Midbrain (tissue), 1 donor: ENCODE measurements around the gene VSX1.

Experiments used
- DNase-seq: peaks from one replicate; lab custom pipeline; 2025; lab: John Stamatoyannopoulos, UW

VSX1 gene

DNA sequence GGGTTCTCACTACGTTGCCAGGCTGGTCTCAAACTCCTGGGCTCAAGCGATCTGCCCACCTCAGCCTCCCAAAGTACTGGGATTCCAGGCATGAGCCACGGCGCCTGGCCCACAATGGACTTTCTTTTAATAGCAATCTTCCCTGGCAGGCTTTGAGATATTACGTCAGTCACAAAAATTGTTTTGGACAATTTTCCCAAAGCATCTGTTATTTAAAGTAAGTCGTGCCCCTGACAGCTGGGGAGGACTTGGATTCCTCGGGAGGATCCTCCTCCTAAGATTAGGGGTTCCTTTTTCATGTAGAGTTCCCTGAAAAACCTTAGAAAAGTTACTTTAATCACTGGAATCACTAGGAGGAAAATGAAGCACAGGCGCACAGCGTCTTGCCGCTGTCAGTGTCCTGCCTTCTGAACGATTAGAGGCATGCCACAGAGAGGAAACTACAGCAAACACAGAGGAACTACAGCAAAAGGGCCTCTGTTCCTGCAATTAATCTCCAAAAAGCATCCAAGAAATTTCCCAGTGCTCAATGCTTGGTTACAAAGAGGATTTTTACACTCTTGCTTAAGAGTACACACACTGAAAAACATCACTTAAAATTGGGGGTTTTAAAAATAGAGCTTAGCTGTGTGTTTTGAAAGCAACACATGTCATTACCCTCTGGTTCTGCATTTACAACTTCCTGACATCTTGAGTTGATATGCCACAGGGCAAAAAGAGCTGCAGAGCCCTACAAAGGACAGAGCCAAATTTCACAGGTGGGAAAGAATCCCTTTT is 28.5 kb downstream of the VSX1 start:
- DNase-seq: peak; percentile 44

DNA sequence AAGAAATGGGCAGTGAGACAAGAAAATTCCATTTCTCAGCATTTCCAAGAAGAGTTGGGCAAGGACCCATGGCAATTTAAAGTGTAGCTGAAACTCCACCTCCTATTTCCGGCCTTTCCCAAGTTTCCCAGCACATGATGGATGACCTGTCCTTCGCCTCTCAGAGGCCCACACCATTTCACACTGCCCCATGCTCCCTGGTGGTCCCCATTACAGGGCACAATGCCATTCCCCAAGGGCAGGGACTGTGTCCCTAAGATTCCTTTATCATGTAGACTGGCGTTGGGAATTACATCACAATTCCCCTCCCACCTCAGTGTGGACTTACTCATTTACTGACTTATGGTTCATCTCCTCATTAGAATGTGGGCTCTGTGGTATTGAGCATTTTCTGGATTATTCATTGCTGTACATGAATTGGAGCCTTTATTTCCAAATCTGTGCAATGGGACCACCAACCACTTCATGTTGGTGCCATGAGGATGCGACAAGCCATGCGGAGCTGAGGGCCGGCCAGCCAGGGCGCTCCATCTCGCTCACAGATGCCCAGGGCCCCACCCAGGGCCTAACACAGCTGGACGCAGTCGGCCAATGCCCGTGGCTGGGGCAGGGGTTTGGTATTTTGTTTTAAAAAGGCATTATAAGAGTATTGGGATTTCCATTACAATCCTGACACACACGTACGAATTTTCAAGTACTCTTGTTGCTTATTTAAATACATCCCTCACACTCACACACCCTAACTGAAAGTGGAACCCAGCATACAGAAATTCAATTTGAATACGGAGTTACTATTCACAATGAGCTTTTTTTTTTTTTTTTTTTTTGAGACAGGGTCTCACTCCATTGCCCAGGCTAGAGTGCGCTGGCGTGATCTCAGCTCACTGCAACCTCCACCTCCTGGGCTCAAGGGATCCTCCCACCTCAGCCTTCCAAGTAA is 29.4 kb downstream of the VSX1 start:
- no peak for DNase-seq

DNA sequence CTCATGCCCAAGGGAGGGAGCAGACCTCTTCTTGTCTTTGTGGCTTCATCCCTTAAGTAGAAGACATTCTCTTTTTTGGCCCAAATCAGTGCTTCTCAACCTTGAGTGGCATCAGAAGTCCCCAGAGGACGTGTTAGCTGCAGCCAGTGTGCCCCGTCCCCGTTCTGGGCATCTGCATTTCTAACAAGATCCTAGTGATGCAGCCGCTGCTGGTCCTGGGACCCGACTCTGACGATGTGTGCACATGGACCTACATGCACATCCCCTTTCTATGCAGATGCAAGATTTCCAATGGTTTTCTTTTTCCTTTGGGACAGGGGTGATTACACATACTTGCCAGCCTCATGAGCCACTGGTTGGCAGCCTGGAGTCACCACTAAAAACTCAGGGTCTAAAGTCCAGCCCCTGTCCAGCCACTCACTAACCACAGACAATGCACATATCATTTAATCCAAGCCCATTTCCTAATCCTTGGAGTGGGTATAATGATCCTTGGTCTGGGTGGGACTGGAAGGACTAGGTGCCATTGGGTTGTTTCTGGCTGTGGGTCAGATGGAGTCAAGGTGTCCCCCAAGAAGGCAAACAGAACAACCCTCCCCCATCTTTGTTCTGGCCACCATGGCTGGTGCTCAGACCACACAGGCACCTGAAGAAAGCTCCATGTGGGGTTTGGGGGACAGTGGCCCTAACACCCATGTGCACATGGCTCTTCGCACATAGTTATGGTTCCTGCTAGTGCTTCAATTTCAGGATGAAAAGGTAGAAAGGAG is 30.4 kb downstream of the VSX1 start:
- DNase-seq: no peak

DNA sequence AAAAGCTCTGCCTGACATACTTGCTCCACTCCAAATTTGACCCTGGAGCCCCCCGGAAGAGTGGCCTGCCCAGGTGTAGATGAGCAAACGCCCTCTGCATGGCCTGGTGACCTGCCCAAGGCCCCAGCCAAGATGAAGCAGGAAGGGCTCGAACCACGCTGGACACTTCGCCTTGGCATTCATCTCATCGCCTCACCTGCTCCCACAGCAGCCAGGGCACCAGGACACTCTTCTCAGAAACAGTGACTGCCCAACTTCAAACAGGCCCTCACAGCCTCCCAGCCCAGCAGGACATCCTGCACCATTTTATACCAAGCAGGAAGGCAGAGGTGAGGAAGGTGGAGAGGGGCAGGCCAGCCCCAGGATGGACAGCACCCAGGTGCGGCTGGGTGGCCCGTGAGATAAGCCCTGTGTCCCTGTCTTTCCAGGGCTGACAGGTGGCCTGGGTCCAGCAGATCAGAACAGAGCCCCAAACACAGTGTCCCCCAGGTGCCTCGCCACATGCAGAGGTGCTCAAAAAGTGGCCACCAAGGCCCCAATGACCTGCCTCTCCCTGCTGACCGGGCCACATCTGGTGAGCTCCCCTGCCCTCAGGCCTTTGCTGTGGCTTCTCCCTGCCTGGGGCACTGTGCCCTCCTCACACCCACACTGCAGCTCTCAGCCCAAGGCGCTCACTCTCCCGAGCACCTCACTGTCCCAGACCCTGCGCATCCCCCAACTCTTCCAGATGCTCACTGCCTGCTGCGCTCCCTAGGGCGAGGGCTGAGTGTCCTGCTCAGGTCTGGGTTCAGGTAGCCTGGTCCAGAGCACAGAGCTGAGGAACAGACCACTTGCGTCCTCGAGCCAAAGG is 31.2 kb downstream of the VSX1 start:
- no peak for DNase-seq

DNA sequence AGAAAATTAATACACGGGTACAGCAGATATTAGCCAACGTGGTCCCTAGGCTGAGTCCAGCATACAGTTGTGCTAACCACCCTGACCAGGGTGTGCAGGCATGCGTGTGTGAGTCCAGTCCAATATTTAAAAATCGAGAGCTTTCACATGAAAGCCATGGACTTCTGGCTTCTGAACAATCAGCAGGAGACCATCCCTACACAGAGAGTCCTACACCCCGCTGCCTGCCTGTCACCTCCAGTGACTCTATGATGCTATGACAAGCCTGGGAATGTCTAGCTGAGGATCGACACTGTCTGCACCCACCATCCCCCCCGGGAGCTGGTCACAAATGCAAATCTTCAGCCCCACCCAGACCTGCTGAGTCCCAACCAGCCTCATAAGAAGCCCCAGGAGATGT is 31.9 kb downstream of the VSX1 start:
- DNase-seq: no peak

DNA sequence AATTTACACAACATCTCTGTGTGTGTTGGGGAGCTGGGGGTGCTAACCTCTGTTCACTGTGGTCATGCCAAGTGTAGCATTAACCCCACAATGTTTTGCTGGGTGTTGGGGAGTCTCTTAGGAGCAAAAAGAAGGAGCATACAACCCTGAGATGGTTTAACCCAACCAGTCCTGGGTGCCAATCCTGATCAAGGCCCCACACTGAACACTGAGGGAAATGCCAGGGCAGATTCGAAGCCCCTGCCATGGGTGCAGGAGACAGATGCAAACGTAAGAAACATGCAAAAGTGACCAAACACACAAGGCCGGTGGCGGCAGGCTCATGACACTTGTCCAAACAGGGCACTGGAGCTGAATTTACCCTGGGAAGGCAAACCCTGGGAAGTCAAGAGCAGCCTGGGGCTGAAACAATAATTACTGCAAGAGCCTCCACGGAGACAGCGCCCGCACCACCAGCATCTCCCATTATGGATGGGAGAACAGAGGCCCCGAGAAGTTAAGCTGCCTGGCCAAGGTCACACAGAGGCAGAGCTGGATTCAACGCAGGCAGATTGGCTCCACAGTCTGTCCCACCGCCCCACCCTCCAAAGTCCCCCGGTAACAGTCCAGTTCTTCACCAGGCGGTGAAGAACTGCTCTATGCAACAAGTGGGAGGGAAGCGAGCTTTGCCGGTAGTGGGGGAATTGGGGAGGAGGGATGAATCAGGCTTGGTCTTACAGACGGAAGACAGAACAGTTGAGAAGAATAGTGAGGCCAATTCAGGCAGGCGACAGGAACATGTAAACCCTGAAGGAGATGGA is 32.5 kb downstream of the VSX1 start:
- DNase-seq: no peak

DNA sequence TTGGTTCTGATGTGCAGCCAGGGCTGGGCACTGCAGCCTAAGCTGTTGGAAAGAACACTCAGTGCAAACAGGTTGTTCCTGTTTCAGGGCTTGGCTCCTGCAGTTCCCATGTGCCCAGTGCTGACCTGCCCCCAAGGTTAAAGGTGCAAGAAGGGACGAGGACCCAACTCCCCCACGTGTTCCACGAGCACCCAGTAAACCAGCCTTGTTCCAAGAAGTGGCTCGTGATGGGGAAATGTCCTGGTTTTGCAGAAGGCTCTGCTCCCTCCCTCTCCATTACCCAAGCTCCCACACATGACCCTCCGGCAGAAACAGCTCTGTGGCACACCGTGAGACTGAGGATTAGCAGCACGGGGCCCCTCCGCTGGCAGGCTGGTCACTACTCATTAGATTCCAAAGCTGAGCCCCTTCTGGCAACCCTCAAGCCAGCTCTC is 33.4 kb downstream of the VSX1 start:
- DNase-seq: peak; percentile 33

DNA sequence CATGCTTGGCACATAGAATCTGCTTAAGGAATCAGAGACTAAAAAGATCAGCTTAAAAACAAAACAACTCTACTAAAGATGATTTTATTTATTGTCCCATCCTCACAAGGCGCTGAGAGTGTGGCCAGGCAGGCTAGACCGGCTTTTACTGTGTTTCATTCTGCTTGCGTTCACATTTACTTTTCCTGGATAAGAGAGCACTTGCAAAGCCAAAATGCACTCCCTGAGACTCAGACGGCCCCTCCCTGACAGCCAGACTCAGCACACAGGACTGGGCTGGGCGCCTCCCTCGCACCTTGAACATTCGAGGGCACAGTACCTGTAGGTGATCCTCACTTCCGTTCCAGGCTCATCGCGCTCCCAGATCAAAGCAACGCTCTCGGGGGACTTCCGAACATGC is 34.2 kb downstream of the VSX1 start:
- no peak for DNase-seq

DNA sequence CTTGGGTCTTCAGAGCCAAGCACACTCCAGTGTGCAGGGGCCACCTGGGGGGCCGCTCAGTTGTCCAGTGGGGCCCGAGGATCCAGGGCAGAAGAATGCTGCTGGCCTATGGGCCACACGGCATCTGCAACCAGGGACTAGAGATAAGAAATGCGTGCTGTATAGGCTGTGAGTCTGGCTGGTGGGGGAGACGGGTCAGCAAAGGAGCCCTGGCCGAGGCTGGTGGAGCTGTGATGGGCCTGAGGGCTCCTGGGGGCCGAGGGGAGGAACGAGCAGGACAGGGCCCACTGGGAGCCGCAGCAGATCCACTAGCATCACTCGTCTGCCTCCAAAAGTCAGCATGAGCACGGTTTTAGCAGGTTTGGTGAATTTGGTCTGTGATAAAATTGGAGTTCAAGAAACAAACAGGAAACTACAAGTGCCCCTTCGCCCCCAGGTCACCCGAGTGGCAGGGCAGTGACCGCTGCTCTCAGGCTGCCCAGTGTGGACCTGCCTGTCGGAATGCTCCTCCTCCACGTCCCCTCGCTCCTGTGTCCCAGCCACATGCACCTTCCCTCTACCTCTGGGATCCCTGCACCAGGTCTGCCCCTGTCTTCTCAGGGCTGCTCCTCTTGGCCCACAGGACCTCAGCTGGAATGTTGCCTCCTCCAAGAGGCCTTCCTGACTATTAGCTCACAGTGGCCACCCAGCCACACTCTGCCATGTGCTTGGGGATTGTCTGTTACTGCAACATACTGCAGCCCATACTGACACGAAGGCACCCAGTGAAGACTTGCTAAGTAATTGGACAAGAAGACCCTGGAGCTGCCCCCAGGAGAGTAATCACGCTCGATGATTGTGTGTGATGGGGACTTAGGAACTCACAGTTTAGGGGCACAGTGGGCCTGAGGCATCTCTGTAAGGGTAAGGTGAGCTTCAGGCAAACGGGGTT is 34.9 kb downstream of the VSX1 start:
- no peak for DNase-seq

DNA sequence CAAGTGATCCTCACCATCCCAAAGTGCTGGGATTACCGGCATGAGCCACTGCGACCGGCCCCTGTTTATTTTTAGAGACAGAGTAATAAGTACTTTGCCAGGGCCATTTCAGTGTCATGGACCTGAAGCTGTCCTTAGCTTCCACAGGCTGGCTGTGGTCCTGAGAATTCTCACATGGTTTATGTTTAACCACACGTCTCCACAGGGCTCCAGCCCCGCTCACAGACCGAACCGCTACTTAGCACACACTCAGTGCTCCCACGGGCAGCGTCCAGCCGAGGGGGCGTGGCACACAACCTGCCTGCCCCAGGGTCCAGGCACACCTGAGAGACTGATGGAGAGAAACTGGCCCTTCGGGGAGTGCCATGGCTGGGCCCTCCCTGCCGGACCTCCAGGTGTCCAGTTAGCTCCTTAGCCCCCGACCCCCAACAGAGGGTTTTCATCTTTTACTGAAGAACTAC is 35.7 kb downstream of the VSX1 start:
- no peak for DNase-seq

DNA sequence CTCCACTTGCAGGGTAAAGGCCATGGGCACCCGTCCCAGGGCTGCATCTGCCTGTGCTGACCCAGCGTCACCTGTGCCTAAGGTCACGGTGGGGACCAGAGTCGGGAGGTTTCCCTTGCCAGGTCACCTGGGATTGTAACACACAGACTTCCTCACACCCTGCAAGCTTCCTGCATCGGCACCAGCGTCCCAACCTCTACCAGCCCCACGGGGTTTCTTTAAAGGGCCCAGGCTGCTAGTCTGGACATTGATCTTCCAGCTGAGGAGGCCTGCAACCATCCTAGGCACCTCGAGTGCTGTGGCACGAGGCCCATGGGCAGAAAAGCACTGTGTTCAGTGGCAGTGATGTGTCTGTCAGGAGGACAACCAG is 36.6 kb downstream of the VSX1 start:
- DNase-seq: no peak

DNA sequence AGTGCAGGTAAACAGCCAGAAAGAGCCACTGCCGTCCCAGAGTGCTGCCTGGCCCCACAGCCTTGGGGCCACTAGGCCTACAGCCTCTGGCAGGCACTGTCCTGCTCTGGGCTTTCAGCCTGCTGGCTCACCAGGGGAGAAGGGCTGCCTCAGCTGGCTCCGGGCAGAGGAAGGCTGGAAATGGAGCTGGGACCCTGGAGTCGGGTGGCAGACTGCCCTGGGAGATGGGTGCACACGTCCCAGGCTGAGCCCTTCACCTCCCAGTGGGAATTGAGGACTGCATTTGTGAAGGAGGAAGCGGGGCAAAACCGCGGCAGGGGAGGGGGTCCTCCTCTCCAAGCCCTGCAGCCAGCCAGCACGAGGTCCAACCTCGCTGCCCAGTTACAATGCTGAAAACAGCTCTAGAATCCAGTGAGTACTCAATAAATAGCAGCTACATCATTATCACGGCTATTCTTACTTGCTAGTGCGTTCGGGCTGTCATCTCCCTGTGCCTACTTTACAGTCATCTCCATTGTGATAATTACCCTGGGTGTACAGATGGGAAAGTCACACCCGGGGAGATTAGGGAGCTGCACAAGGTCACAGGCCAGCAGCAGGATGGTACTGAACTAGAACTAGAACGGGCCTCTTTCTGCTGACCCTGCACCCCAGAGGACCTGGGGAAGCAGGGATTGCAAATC is 37.1 kb downstream of the VSX1 start:
- peak; percentile 69 for DNase-seq

DNA sequence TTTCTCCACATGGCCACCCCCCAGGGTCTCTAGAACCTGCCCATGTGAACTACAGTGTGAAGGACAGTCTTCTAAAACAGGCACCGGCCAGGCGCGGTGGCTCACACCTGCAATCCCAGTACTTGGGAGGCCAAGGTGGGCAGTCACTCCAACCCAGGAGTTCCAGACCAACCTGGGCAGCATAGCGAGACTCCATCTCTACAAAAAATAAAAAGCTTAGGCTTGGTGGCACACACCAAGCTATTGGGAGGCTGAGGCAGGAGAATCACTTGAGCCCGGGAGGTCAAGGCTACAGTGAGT is 37.7 kb downstream of the VSX1 start:
- no peak for DNase-seq

DNA sequence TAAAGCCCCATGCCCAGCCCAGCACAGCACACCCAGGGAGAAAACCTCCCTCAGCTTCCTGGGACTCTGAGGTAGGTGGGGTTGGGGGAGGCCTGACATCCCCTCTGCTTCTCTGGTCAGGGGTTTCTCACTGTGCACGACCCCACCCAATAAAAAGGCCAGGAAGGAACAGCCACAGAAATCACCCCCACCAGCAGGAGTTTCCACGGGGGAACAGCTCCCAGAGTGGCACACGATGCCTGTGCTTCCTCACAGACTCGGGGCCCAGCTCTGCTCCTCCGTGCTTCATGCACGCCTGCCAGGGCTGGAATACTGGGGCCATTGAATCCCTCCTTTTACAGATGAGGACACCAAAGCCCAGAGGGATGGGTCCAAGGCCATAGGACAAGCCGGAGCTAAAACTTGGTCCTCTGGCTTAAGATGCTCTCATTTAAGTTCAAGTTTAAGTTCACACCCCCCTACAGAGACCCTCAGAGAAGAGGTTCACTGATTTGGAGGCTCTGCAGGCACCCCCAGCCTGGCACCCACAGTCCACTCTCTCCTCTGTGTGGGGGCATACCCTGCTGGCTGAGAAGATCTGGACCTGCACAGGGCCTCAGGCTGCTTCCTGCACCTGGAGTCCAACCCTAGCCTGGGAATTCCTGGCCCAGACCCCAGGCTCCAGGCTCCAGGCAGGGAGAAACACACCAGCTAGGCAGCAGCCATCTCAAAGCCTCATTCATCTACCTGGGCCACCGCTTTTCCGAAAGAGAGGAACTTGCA is 38.3 kb downstream of the VSX1 start:
- no peak for DNase-seq

DNA sequence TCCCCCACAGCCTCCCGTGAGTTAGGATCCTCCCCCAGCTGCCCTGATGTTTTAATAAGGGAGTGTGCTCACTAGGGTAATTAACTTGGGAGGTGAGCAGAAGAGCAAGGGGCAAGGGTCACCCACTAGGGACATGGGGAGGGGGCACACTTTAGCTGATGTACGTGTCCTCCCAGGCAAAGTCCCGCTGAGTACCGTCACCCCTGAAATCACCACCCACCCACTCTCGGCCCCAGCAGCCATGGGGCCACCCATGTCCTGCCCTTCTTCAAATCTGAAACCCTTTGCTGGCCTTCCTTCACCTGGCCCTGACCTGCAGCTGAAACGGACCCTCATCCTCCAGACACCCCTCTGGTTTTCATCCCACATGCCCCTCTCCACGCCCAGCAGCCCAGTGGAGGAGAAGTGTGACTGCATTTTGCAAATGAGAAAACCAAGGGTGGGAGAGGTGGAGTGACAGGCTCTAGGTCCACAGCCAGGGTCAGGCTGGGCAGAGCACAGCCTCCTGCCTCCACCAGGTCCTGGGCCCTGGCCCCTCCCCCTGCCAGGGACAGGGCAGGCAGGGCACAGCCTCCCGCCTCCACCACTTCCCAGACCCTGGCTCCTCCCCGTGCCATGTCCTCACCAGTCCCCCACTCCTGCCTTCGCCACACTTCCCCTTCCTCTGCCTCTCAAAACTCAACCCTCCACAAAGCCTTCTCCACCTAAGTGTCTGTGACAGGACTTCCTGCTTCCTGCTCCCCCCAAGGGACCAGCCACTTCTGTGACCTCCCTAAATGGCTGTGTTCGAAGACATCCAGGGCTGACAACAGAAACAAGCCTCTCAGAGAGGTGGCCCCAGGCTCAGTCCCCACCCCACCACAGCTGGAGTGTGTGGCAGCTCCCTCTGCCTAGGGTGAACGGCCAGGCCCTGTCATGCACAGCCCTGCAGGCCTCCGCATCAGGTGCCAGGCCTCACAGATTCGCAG is 39.1 kb downstream of the VSX1 start:
- peak; percentile 27 for DNase-seq

DNA sequence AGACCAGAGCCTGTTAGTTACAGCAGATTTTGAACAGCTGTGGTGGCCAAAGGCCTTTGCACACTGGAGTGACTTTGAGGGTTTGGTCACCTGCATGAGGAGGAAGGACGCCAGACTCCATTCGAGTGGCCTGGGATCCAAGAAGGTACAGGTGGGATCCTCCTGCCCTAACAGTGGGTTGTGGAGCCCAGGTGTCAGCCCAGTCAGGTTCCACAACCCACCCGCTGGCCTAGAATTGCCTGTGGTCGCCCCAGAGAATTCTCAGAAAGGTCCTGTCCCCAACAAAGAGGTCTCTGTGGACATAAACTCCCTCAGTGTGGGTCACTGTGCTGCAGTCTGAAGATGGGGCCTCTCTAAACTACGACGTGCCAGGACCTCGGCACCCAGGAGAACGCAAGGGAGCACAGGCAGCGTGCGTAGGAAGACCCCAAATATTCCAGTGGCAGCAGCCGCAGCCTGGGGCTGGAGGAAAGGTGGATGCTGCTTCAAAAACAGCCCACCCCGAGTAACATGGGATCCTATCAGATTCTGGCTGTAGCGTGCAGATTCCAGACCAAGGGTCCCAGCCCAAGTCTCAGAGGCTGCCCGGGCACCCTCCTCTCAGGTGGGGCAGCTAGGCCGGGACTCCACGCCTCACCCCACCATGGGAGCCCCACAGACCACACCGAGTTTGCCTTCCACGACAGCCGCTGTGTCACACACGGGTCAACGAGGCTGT is 40.0 kb downstream of the VSX1 start:
- DNase-seq: no peak
